Tibial nerve (tissue), 4 donors: Measurements from ENCODE around the gene EGFL6. TPM values are rescaled to one million over a fixed set of nuclear protein-coding genes. Genes with fewer than 3 reads are reported as not detected.
"Not testable (repeated sequence)": the region's sequence is repeated elsewhere in the genome, so short reads cannot be mapped to it uniquely, and the experiment has no call there.

Experiments used
- DNase-seq, 2 donors: peaks; one replicate each; pipeline ENCODE4 v3.0.0-alpha.2; 2019; ENCODE audit warnings: low spot score in 2 of 2
- H3K27ac ChIP-seq, 4 donors: fragments of 200-600 bp; sonication (generic) in 3 of 4; one replicate each; pipeline ENCODE4 v1.5.1; 2017 to 2019; ENCODE audit warnings: mild to moderate bottlenecking in 1 of 4
- H3K27me3 ChIP-seq, 2 donors: fragments of 200-600 bp; sonication (generic) in 1 of 2; one replicate each; pipeline versions ENCODE4 v1.5.1 to v1.6.0; 2017 to 2019
- H3K36me3 ChIP-seq, 3 donors: fragments of 200-600 bp; sonication (generic); one replicate each; pipeline ENCODE4 v1.5.1; 2018 to 2019
- H3K4me1 ChIP-seq, 4 donors: fragments of 200-600 bp; sonication (generic) in 3 of 4; one replicate each; pipeline ENCODE4 v1.5.1; 2017 to 2019
- H3K4me3 ChIP-seq, 4 donors: fragments of 200-600 bp; sonication (generic) in 3 of 4; one replicate each; pipeline ENCODE4 v1.5.1; 2017 to 2019; ENCODE audit warnings: mild to moderate bottlenecking in 1 of 4, moderate library complexity in 1 of 4
- H3K9me3 ChIP-seq, 4 donors: fragments of 200-600 bp; sonication (generic) in 3 of 4; one replicate each; pipeline ENCODE4 v1.5.1; 2017 to 2019
- EP300 ChIP-seq, 2 donors: sonication (generic); formaldehyde crosslinking; IDR thresholded peaks; one replicate each; pipeline ENCODE4 v1.6.1; 2017; ENCODE audit warnings: antibody characterized with exemption in 2 of 2, mild to moderate bottlenecking in 1 of 2
- POLR2A ChIP-seq, 2 donors: fragments of 450-650 bp; IDR thresholded peaks; one replicate each; pipeline ENCODE4 v1.6.1; 2017; ENCODE audit warnings: antibody characterized with exemption in 2 of 2, mild to moderate bottlenecking in 2 of 2, moderate library complexity in 2 of 2
- WGBS, 2 donors: methylation state at CpG; one replicate each; pipeline ENCODE4 v1.1.5; 2018; 5-methylcytosine and 5-hydroxymethylcytosine counted together
- total RNA-seq, 4 donors: library from RNA; depleted of rRNA; stranded (reverse); fragments of >200 nt; gene quantifications; one replicate each; pipeline ENCODE4 v1.1.0, GENCODE V29; 2016
- TF ChIP-seq, protein P1 (sequence below), 5 experiments: fragments of 200-600 bp in 3 of 5; fragments of 450-650 bp in 2 of 5; sonication (generic) in 3 of 5; IDR thresholded peaks; one replicate each; pipeline ENCODE4 v1.5.1; 2016 to 2019; ENCODE audit warnings: antibody characterized with exemption in 5 of 5, mild to moderate bottlenecking in 3 of 5, moderate library complexity in 2 of 5

EGFL6 gene
- total RNA-seq, 4 donors from 2014 or later, result not detected

DNA sequence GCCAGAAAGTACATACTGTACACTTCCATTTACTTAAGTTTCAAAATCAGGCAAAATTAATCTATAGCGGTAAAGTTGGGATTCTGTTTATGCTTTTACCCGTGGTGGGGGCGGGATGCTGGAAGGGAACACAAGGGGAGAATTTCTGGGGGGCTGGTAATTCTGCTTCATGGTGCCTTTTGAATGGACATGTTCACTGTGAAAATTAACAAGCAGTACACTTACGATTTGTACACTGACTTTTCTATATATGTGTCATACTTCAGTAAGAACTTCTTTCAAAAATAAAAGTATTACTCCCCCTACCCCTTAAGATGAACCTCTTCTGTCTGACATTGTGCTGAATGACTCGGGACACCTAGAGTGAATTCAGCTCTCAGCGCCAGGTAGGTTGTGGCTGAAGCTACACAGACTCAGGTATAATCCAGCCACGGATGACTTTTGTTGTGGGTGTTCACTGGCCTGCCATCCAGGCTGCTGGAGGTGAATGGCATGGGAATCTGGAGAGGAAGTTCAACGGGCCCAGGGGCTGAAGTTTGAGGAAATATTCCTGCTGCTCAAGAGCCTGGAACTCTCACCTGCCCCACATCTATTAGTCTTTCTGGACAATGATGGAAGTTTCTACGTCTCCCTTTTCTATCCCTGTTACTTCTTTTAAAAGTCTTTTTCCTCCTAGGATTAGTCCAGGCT lies 76.2 kb downstream of the EGFL6 start:
- Histone ChIP-seq H3K9me3 (no peaks in the 10 kb centered on the region), H3K4me1 (peaks cover 0 to 5% (median 0%) of the 10 kb centered on the region in 4 donors), H3K27me3 (peaks cover 0 to 35% of the 10 kb centered on the region in 2 donors), H3K27ac (no peak overlapping the region), H3K4me3 (no peak overlapping the region), H3K36me3 (no peaks in the 10 kb centered on the region)
- 57 to 62% methylated on average over 8 to 9 of the region's 9 CpGs for WGBS, 2 donors
- no peak for DNase-seq
- TF ChIP-seq POLR2A (IDR thresholded peaks at IDR 0.05), result no peak
- TF ChIP-seq EP300 (IDR thresholded peaks at IDR 0.05), result no peak
- TF ChIP-seq, protein P1, sequence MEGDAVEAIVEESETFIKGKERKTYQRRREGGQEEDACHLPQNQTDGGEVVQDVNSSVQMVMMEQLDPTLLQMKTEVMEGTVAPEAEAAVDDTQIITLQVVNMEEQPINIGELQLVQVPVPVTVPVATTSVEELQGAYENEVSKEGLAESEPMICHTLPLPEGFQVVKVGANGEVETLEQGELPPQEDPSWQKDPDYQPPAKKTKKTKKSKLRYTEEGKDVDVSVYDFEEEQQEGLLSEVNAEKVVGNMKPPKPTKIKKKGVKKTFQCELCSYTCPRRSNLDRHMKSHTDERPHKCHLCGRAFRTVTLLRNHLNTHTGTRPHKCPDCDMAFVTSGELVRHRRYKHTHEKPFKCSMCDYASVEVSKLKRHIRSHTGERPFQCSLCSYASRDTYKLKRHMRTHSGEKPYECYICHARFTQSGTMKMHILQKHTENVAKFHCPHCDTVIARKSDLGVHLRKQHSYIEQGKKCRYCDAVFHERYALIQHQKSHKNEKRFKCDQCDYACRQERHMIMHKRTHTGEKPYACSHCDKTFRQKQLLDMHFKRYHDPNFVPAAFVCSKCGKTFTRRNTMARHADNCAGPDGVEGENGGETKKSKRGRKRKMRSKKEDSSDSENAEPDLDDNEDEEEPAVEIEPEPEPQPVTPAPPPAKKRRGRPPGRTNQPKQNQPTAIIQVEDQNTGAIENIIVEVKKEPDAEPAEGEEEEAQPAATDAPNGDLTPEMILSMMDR (IDR thresholded peaks at IDR 0.05), result no peak

DNA sequence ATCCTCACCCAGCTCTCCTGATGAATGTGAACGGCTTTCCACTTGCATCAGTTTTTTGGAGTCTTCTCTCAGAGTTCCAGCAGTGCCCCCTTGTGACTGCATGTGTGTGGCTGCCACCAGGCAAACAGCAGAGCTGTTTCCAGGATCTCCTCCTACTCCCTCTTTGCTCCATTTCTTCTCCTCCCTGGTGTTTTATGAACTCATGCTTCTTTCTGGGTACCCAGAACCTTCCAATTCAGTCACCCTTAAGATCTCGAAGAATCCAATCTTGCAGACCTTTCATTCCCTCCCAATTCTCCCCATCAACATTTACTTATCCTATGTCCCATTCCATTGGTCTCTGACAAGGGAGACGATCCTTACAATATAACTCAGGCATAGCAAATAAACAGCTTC lies 76.8 kb downstream of the EGFL6 start:
- peaks cover 0 to 31% of the 10 kb centered on the region in 2 donors for H3K27me3 ChIP-seq

DNA sequence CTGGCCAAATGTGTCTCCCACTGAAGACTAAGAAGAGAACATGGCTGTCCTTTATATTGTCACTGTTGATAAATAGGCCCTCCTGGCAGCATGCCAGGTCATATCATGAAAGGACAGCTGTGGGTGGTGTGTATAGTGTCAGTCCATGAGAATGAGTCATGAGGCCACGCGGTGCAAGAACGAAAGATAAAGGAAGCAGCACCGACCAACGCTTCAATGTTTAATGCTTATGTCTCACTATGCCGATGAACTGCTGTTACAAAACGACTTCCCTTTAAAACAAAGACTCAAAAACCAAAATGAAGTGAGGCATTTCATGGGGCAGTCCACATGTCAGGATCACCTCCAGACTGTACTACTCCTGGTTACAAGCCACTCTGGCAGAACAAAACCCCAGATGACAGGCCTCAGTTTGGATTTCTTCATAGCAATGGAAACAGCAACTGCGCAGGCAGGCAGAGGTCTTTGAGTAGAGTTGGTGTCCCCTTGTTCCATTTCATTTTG lies 78.4 kb downstream of the EGFL6 start:
- Histone ChIP-seq H3K36me3 (no peaks in the 10 kb centered on the region), H3K4me1 (peaks cover 0 to 13% (median 2%) of the 10 kb centered on the region in 4 donors), H3K27ac (peak overlapping the region in 2 of 4 donors; percentile 15 to 44), H3K4me3 (no peak overlapping the region), H3K9me3 (no peaks in the 10 kb centered on the region), H3K27me3 (peaks cover 0 to 28% of the 10 kb centered on the region in 2 donors)
- WGBS, 2 donors, result 48 to 56% methylated on average over 8 of the region's 8 CpGs
- TF ChIP-seq EP300 (IDR thresholded peaks at IDR 0.05), result no peak
- TF ChIP-seq, protein P1 (IDR thresholded peaks at IDR 0.05), result no peak
- TF ChIP-seq POLR2A (IDR thresholded peaks at IDR 0.05), result no peak
- peak; percentile 17 to 19 for DNase-seq

More for the DNA sequence above, 76.8 kb downstream of the EGFL6 start:
- TF ChIP-seq EP300 (IDR thresholded peaks at IDR 0.05) (peak in 1 of 2 donors; percentile 9), POLR2A (IDR thresholded peaks at IDR 0.05) (no peak)
- TF ChIP-seq, protein P1 (IDR thresholded peaks at IDR 0.05), result peak; percentile 30 to 62 (median 57)
- H3K9me3 ChIP-seq, result no peaks in the 10 kb centered on the region
- peaks cover 0 to 5% (median 0%) of the 10 kb centered on the region in 4 donors for H3K4me1 ChIP-seq
- no peak overlapping the region for H3K4me3 ChIP-seq
- DNase-seq, result peak; percentile 33 to 70
- no peak overlapping the region for H3K27ac ChIP-seq
- 35 to 42% methylated on average over 3 of the region's 3 CpGs for WGBS, 2 donors
- no peaks in the 10 kb centered on the region for H3K36me3 ChIP-seq

DNA sequence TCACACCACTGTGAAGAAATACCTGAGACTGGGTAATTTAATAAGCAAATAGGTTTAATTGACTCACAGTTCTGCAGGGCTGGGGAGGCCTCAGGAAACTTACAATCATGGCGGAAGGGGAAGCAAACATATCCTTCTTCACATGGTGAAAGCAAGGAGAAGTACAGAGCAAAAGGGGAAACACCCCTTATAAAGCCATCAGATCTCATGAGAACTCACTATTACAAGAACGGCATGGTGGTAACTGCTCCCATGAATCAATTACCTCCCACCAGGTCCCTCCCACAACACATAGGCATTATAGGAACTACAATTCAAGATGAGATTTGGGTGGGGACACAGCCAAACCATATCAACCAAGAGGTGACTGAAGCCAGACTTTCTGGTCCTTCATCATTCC lies 78.9 kb downstream of the EGFL6 start:
- peaks cover 0 to 22% of the 10 kb centered on the region in 2 donors for H3K27me3 ChIP-seq

GRCh38 chrX:13649838-13650237 lies 80.4 kb downstream of the EGFL6 start:
- WGBS, 2 donors, result 52 to 62% methylated on average over 5 of the region's 5 CpGs
- Histone ChIP-seq H3K27ac (no peak overlapping the region), H3K9me3 (no peaks in the 10 kb centered on the region), H3K36me3 (no peaks in the 10 kb centered on the region), H3K4me3 (no peak overlapping the region), H3K4me1 (peaks cover 0 to 15% (median 9%) of the 10 kb centered on the region in 4 donors), H3K27me3 (peaks cover 0 to 22% of the 10 kb centered on the region in 2 donors)
- no peak for DNase-seq
- TF ChIP-seq EP300 (IDR thresholded peaks at IDR 0.05) (no peak), POLR2A (IDR thresholded peaks at IDR 0.05) (no peak)
- TF ChIP-seq, protein P1 (IDR thresholded peaks at IDR 0.05), result no peak

More for the DNA sequence above, 78.9 kb downstream of the EGFL6 start:
- H3K4me3 ChIP-seq, H3K36me3 ChIP-seq, H3K9me3 ChIP-seq, DNase-seq: not testable (repeated sequence)
- Histone ChIP-seq H3K4me1 (peaks cover 0 to 13% (median 2%) of the 10 kb centered on the region in 4 donors), H3K27ac (peak overlapping the region in 2 of 4 donors; percentile 15 to 44)
- WGBS, 2 donors, result 86 to 94% methylated on average over 2 of the region's 2 CpGs
